Endometrial microvascular endothelial cells (primary cell): Measurements from ENCODE around the gene CCNG1. TPM values are rescaled to one million over a fixed set of nuclear protein-coding genes. Genes with fewer than 3 reads are reported as not detected.

ENCODE experiments used
- in situ Hi-C: cut with HindIII; loops from 2 replicates; pipeline ENCODE4 v1.10.0; 2017; ENCODE audit warnings: low sequenced_read_pairs, low pct_unique_long_range_greater_than_20kb; ENCODE audit errors: inconsistent ontology term
- total RNA-seq: library from RNA; depleted of rRNA; stranded (reverse); fragments of >200 nt; gene quantifications from one replicate; pipeline ENCODE4 v1.2.3, GENCODE V29; 2015; ENCODE audit errors: inconsistent ontology term

Gene CCNG1
- total RNA-seq, 1 donor from 2014 or later, result 315 TPM

DNA sequence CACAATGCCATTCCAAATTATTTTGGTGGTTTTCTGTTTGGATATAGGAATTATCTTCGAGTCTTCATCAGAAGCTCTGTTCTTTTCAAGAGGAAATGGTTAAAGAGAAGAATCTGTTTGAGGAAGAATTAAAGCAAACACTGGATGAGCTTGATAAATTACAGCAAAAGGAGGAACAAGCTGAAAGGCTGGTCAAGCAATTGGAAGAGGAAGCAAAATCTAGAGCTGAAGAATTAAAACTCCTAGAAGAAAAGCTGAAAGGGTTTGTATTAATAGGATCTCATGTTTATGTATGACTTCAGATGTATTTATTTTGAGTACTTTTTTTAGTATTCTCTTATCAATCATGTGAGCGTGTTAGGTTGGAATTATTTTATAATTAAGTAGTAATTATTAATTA lies 38.0 kb downstream of the CCNG1 start:
- in situ Hi-C loops, result no loop called here

DNA sequence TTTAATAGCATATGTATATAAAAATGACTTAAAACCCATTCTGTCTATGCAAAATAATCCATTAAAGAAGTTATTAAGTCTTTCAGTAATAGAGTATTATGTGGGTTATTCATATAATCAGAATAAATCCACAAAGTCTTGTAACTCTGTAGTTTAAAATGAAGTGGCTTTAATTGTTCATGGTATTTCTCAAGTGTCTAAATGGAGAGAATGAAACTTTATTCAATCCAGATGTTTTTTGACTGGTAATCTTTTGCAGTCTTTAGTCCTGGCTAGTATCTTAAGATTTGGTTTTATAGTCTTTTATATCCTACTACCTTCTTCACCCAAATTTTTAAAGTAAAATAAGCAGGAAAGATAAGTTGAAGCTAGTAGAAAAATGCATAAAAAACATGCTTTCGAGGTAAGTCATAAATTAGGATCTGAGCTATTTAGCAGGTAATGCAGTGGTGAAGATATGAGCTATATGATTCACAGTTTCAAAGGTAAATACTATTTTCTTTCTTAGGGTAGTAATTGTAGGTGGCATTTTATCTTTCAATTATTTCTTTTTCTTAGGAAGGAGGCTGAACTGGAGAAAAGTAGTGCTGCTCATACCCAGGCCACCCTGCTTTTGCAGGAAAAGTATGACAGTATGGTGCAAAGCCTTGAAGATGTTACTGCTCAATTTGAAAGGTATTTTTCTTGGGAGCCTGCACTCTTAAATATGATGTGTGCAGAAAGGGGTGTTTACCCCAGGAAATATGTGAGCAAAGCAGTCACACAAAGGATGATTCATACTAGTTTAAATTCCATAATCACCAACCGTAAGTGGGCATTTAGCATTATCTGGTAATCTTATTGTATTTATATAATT lies 41.0 kb downstream of the CCNG1 start:
- in situ Hi-C loops, result no loop called here

DNA sequence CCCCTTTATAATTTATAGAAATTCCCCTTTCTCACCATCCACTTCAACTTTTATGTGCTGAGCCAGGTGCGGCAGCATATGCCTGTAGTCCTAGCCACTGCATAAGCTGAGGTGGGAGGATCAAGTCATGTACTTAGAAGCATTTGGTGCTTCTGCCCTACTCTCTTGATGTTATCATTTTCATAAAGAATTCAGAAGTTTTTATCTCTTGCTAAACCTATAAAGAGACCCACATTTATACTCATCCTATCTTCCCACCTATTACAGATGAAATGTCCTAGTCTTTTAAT lies 41.5 kb downstream of the CCNG1 start:
- in situ Hi-C loops, result no loop called here

DNA sequence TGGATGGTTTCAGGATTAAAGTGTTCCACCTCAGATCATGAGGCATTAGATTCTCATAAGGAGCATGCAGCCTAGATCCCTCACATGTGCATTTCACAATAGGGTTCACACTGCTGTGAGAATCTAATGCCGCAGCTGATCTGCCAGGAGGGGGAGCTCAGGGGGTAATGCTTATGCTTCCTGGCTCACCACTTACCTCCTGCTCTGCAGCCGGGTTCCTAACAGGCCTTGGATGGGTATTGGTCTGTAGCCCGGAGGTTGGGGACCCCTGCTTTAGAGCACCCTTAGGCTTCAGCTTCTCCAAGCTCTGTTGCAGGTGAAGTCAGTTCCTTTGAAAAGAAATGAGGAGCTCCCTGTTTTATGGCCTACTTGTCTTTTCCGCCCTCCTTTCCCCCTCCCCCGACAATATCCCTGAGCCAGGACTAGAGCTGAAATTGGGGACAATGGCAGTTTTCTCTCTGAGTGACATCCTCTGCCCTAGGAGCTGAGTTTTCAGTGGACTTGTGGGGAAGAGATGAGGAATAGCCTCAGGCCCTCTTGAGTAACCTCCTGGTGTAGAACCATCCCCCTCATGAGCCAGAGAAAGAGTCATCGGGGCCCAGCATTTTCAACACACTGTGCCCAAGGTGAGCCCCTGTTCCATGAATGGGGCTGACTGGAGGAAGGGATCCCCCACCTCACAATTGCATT lies 51.8 kb downstream of the CCNG1 start:
- in situ Hi-C loops, result no loop called here

DNA sequence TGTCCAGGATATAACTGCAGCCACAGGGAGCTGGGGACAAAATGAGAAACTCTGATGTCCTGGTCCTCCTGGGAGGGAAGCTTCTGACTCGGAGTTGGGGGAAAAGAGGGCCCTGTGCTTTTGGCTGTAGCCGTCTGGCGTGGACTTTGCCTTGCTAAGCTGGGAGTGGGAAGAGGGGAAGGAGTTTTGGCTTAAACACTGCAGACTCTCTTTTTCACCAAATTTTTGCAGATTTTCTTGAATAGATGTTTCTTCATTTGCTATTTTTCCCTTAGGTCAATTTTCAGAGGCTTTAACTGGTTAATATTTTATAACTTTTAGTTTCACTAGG lies 52.3 kb downstream of the CCNG1 start:
- in situ Hi-C loops, result no loop called here

Other genes starting within 250 kb of the CCNG1 start
- gene NUDCD2, start 22.5 kb downstream of the CCNG1 start, total RNA-seq, result 14.3 TPM
- gene HMMR, start 23.0 kb downstream of the CCNG1 start, total RNA-seq, result 52.7 TPM
- gene MAT2B, start 68.0 kb downstream of the CCNG1 start, total RNA-seq, result 189 TPM